GM19023 (cell line): ENCODE results near the gene FAM163B.

Experiments used
- ATAC-seq: cut with Tn5 transposase; IDR thresholded peaks from one replicate; pipeline ENCODE4 v1.9.1; 2021; ENCODE audit warnings: mild to moderate bottlenecking, moderate library complexity; ENCODE audit not compliant: unreplicated experiment

The FAM163B gene

GRCh38 chr9:133583111-133583510 is 26.1 kb downstream of the FAM163B start:
- no peak for ATAC-seq

DNA sequence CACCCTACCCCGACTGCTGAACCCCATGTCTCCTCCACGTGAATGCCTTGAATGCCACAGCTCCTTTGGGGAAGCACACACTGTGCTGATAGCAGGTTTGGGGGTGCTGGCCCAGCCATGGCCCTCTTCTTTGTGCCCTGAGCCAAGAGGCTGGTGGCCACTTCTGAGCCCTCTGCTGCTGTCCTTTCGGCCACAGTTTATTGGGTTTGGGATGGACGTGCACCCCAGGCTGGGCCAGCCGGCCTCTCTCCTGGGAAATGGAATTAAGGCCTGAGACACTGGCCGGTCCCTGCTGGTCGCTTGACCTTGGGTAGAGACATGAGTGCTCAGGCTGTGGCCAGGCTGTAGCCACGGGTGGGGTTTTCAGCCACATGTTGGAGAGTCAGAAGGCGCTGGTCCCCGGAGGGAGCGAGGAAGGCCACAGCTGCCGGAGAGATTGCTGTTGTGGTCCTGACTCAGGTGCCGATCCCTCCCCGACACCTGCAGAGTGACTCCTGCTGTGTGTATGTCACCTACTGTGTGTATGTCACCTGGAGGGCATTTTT is 26.6 kb downstream of the FAM163B start:
- ATAC-seq: no peak

DNA sequence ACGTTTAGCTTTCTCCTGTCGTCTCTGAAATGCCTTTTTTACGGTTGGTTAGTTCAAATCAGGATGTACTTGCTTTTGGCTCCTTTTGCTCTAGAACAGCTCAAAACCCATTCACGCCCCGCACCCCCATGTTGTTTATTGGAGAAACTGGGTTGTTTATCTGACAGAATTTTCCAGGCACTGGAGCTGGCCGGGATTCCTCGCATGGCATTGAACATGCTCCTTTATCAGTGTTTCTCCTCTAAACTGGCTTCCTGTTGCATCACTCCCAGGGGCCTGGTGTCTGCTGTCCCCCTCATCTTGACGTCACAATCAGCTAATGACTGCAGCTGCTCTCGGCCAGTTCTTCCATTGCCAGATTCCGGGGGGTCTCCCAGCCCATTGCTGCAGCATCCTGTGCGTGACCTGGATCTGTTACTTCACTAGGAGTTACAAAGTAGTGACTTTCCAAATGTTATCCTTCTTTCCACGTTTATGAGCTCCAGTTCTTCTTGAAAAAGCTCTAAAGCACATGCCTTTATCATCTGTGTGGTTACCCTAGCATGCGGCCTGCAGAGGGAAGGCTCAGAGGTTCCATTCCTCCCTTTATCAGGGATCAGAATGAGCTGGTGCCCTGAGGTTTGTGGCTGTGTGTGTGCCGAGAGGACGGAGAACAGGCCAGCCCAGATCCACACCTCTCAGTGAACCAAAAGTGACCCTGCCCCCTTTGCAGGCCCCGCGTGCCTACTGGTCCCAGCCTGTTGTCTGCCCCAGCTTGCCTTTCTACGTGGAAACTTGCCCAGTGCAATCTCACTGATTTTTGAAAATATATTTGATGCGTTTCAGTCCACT is 27.5 kb downstream of the FAM163B start:
- no peak for ATAC-seq

DNA sequence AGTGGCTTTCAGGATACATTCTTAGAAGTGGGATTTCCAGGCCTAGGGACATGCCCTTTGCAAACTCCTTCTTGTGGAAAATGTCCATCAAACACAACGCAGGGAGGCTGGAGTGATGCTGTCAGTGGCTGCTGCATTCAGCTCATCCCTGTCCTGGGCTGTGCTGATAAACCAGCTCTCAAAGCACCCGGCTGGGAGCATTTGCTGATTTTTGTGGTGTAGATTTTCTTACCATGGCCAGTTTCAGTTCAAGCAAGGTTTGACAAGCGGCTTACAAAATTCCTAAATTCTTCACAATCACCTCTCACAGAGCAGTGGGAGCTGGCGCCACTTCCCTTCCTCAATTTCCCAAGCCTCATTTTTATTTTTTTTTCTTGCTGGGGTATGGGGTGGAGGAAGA is 28.2 kb downstream of the FAM163B start:
- ATAC-seq: no peak

- no peak for ATAC-seq
Measured at GRCh38 chr9:133580419-133580738, 28.8 kb downstream of the FAM163B start.

GRCh38 chr9:133579601-133580418 is 29.4 kb downstream of the FAM163B start:
- no peak for ATAC-seq

- ATAC-seq: no peak
Measured at GRCh38 chr9:133578524-133579441, 30.4 kb downstream of the FAM163B start.

- no peak for ATAC-seq
Measured at GRCh38 chr9:133577737-133578112, 31.5 kb downstream of the FAM163B start.

GRCh38 chr9:133576875-133577736 is 32.1 kb downstream of the FAM163B start:
- no peak for ATAC-seq

- no peak for ATAC-seq
Measured at GRCh38 chr9:133576031-133576874, 32.9 kb downstream of the FAM163B start.

DNA sequence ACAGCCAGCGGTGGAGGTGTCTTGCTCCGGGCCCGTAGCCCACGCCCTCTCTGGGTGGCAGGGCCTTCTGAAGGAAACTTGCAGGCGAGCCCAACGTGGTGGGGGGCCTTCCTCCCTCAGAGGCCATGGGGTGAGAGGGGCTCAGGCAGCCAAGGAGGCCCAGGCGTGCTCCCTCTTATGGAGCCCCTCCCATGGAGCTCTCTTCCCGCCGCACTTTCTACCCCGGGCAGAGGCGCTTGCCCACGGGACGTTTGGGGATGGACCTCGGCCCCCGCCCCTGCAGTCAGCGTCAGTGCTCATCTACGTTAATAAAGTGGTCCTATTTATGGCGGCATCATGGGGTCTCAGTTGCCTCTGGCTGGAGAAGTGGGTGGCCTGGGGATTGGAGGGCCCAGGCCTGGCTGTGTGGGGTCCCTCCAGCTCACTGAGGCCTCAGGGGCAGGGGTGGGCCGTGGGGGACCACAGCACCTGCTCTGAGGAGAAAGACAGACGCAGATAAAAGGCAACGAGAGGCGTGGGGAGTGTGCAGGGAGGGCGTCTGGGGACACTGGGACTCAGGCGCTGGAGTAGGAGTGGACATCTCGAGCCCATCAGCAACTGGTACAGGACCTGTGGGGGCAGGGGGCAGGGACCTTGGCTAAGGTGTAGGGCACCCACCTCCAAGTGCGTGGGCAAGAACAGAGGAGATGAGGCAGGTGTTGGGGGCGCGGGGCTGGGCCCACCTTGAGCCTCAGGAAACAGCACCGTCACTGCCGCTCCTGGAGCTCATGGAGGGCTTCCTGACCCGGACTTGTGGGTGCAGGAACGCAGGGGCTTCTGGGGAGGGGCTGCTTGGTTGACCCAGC is 33.8 kb downstream of the FAM163B start:
- no peak for ATAC-seq

DNA sequence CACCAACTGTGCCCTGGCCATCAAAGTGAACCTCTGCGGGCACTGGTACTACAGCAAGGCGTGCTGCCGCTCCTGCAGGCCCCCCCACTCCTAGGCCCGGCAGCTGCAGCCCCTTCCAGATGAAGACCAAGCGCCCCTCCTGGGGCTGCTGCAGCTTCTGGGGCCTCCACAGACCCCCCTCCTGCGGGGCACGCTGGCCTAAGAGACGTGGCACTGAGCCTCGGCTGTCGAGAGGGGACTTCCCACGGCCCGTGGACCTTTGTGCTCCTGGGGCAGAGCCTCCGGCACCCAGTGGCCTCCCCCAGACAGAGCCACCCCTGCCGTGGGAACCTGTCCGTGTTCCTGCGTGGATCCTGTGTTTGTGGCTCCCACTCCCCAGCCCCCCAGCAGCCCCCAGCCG is 34.4 kb downstream of the FAM163B start:
- ATAC-seq: no peak

DNA sequence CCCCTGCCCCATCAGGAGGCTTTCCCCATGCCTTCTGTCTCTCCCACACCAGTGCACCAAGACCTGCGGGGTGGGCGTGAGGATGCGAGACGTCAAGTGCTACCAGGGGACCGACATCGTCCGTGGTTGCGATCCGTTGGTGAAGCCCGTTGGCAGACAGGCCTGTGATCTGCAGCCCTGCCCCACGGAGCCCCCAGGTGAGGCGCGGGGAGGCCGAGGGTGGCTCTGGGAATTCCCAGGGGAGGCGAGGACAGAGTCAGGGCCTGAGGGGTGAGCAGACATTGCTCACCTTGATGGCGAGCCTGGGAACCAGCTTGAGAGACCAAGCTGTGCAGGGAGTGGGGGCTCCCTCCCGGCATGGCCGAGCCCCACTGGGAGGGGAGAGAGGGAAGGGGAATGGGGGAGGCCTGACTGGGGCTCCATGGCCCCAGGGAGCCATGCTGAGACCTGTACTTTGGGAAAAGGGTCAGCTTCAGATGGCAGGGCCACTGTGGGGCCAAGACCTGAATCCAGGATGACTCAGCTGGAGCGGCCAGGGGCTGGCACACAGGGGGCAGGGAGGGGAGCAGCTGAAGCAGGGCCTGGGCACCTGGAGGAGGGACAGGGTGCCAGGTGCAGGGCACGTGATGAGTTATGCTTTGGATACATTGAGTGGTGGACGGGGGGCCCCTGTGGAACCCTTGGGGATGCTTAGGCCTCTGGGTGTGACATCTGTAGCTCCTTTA is 35.2 kb downstream of the FAM163B start:
- ATAC-seq: no peak

DNA sequence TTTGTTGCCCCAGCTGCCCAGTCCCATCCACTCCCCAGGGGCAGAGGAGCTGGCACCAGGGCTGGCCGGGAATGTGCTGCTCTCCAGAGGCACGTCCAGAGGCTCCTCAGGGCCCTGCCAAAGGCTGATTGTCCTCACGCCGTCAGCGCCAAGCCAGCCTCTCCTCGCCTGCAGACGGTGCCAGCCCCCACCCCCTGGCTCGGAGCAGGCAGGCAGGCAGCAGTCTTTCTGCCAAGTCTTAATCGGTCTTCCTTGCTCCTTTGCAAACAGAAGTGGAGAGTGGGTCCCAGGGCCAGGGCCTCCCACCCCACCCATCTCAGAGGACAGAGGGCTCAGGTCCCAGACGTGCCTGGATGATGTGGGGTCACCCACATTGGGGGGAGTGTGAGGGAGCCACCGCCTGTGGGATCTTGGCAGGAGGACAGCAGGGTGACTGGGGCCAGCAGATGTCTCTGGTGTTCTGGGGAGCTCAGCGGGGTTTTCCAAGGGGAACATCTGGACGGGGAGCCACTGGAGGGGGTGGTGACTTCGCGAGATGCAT is 36.3 kb downstream of the FAM163B start:
- no peak for ATAC-seq

DNA sequence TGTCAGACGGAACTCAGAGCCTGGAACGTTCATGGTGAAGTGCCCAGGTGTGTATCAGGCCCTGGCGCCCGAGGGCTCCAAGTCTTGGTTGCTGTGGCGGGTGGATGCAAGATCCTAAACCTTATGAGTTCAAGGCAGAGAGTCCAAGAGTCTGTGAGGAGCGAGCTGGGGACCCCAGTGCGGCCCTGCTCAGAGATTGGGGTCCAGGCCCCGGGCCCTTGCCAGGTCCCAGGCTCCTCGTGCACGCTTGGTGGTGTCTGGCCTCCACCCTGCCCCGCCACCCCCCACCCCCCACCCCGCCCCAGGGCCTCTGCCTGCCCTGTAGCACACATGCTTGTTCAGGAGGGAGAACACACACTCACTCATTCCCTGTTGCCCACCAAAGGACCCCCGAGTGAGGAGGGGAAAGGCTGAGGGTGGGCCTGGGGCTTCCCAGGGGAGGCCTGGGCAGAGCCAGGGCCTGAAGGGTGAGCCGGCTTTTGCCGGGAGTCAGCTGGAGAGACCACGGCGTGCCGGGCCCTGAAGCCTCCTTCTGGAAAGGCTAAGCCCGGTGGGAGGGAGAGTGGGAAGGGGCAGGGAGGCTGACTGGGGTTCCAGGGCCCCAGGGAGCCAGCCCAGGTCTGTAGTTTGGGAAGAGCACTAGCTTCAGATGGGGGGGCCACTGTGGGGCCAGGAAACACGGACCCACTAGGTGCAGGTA is 37.1 kb downstream of the FAM163B start:
- no peak for ATAC-seq

- ATAC-seq: no peak
Measured at GRCh38 chr9:133571391-133571890, 37.7 kb downstream of the FAM163B start.

DNA sequence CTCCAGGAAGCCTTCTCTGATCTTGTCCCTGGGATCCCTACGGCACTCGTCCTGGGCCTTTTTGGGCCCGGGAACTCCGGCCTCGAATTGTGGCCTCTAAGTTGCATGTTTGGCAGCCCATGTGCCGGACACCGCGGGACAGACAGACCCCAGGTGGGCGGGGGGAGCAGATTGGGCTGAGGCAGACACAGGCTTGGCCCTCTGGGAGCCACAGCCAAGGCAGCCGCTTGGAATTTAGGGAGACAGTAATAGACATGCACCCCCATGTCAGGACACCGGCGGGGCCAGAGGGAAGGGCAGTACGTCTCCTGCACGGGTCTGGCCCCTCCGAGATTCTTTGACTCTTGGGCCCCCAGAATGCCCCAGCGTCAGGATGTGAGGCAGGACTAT is 38.5 kb downstream of the FAM163B start:
- no peak for ATAC-seq
